ENCODE measurements around the gene MAP4K5. TPM values are rescaled to one million over a fixed set of nuclear protein-coding genes. Genes with fewer than 3 reads are reported as not detected.

Gene MAP4K5
- total RNA-seq, 1 experiment from 2014 or later = 42.8 TPM

GRCh38 chr14:50521912-50522341 is 10.4 kb downstream of the MAP4K5 start:
- TF ChIP-seq ZBTB21 (CRISPR knock-in tag; IDR thresholded peaks at IDR 0.05; ENCODE audit: borderline replicate concordance) = no peak
- no peak for TF ChIP-seq SMAD3 (CRISPR knock-in tag; IDR thresholded peaks at IDR 0.05; ENCODE audit: borderline replicate concordance)
- TF ChIP-seq NR2C2 (CRISPR knock-in tag; IDR thresholded peaks at IDR 0.05) = no peak
- TF ChIP-seq E2F5 (CRISPR knock-in tag; IDR thresholded peaks at IDR 0.05) = no peak
- TF ChIP-seq IRF2 (CRISPR knock-in tag; IDR thresholded peaks at IDR 0.05; ENCODE audit: borderline replicate concordance, low read depth) = no peak
- no peak for TF ChIP-seq SP1 (CRISPR knock-in tag; conservative IDR thresholded peaks at IDR 0.05)
- Mint-ChIP-seq H3K4me3 (no peak overlapping the region), H3K9me3 (no peaks in the 10 kb centered on the region), H3K27ac (no peak overlapping the region), H3K27me3 (ENCODE audit: low read depth) (no peaks in the 10 kb centered on the region), H3K36me3 (no peaks in the 10 kb centered on the region), H3K4me1 (peaks cover 21% of the 10 kb centered on the region)
- ATAC-seq = no peak
- POLR2A ChIA-PET = no interaction called here
- no peak for DNase-seq (ENCODE audit: low spot score)
- CTCF ChIA-PET = no interaction called here

- ChIA-PET CTCF (no interaction called here), POLR2A (no interaction called here)
- ATAC-seq = no peak
- Mint-ChIP-seq H3K9me3 (no peaks in the 10 kb centered on the region), H3K4me3 (no peak overlapping the region), H3K27me3 (ENCODE audit: low read depth) (no peaks in the 10 kb centered on the region), H3K36me3 (no peaks in the 10 kb centered on the region), H3K4me1 (peaks cover 21% of the 10 kb centered on the region), H3K27ac (no peak overlapping the region)
- TF ChIP-seq MAX (CRISPR knock-in tag; IDR thresholded peaks at IDR 0.05) = no peak
- no peak for TF ChIP-seq ATF1 (CRISPR knock-in tag; IDR thresholded peaks at IDR 0.05)
- no peak for DNase-seq (ENCODE audit: low spot score)
Measured at GRCh38 chr14:50520947-50521815, 11.2 kb downstream of the MAP4K5 start.

- ATAC-seq = no peak
- ChIA-PET CTCF (no interaction called here), POLR2A (no interaction called here)
- Mint-ChIP-seq H3K27me3 (ENCODE audit: low read depth) (no peaks in the 10 kb centered on the region), H3K36me3 (no peaks in the 10 kb centered on the region), H3K4me3 (no peak overlapping the region), H3K27ac (no peak overlapping the region), H3K4me1 (no peaks in the 10 kb centered on the region), H3K9me3 (no peaks in the 10 kb centered on the region)
- no peak for DNase-seq (ENCODE audit: low spot score)
- TF ChIP-seq GABPB1 (CRISPR knock-in tag; IDR thresholded peaks at IDR 0.05) (no peak), MYBL2 (CRISPR knock-in tag; IDR thresholded peaks at IDR 0.05) (no peak), OVOL2 (CRISPR knock-in tag; IDR thresholded peaks at IDR 0.05; ENCODE audit: borderline replicate concordance) (no peak), CREM (CRISPR knock-in tag; IDR thresholded peaks at IDR 0.05) (no peak), ESRRA (CRISPR knock-in tag; IDR thresholded peaks at IDR 0.05; ENCODE audit: borderline replicate concordance) (no peak), SP1 (CRISPR knock-in tag; conservative IDR thresholded peaks at IDR 0.05) (no peak), ZNF263 (CRISPR knock-in tag; IDR thresholded peaks at IDR 0.05; ENCODE audit: low read depth) (no peak), FOXP4 (CRISPR knock-in tag; IDR thresholded peaks at IDR 0.05) (no peak), ARID4B (CRISPR knock-in tag; IDR thresholded peaks at IDR 0.05; ENCODE audit: borderline replicate concordance) (no peak), E2F5 (CRISPR knock-in tag; IDR thresholded peaks at IDR 0.05) (no peak), RORB (CRISPR knock-in tag; IDR thresholded peaks at IDR 0.05) (no peak), NR2C2 (CRISPR knock-in tag; IDR thresholded peaks at IDR 0.05) (no peak)
- TF ChIP-seq, protein P1, sequence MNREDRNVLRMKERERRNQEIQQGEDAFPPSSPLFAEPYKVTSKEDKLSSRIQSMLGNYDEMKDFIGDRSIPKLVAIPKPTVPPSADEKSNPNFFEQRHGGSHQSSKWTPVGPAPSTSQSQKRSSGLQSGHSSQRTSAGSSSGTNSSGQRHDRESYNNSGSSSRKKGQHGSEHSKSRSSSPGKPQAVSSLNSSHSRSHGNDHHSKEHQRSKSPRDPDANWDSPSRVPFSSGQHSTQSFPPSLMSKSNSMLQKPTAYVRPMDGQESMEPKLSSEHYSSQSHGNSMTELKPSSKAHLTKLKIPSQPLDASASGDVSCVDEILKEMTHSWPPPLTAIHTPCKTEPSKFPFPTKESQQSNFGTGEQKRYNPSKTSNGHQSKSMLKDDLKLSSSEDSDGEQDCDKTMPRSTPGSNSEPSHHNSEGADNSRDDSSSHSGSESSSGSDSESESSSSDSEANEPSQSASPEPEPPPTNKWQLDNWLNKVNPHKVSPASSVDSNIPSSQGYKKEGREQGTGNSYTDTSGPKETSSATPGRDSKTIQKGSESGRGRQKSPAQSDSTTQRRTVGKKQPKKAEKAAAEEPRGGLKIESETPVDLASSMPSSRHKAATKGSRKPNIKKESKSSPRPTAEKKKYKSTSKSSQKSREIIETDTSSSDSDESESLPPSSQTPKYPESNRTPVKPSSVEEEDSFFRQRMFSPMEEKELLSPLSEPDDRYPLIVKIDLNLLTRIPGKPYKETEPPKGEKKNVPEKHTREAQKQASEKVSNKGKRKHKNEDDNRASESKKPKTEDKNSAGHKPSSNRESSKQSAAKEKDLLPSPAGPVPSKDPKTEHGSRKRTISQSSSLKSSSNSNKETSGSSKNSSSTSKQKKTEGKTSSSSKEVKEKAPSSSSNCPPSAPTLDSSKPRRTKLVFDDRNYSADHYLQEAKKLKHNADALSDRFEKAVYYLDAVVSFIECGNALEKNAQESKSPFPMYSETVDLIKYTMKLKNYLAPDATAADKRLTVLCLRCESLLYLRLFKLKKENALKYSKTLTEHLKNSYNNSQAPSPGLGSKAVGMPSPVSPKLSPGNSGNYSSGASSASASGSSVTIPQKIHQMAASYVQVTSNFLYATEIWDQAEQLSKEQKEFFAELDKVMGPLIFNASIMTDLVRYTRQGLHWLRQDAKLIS (CRISPR knock-in tag; IDR thresholded peaks at IDR 0.05; ENCODE audit: borderline replicate concordance) = no peak
Measured at GRCh38 chr14:50516091-50516490, 16.3 kb downstream of the MAP4K5 start.
